Adrenal gland (tissue), 12 donors: ENCODE results near the gene ZBTB18. TPM values are rescaled to one million over a fixed set of nuclear protein-coding genes. Genes with fewer than 3 reads are reported as not detected.

Experiments
- DNase-seq, 7 donors: peaks; one replicate each; pipeline ENCODE4 v3.0.0-alpha.2; 2019 to 2020
- H3K27ac ChIP-seq, 5 donors: fragments of 200-600 bp; sonication (generic) in 4 of 5; 1 replicate in 3 of 5; 2 replicates in 2 of 5; pipeline versions ENCODE4 v1.5.1 to v1.8.0; 2016 to 2020; ENCODE audit warnings: mild to moderate bottlenecking in 1 of 5
- H3K27me3 ChIP-seq: fragments of 200-600 bp; 2 replicates; pipeline ENCODE4 v1.8.0; 2021
- H3K36me3 ChIP-seq, 2 donors: fragments of 200-600 bp; replicated peaks in 1 of 2; 1 replicate in 1 of 2; 2 replicates in 1 of 2; pipeline versions ENCODE4 v1.5.1 to v1.8.0; 2018 to 2022
- H3K4me1 ChIP-seq, 2 donors: fragments of 200-600 bp; replicated peaks in 1 of 2; 1 replicate in 1 of 2; 2 replicates in 1 of 2; pipeline versions ENCODE4 v1.5.1 to v1.8.0; 2018 to 2021
- H3K4me3 ChIP-seq, 4 donors: fragments of 200-600 bp; sonication (generic) in 3 of 4; one replicate each; pipeline ENCODE4 v1.5.1; 2016 to 2018
- H3K9me3 ChIP-seq, 3 donors: fragments of 200-600 bp; sonication (generic) in 1 of 3; replicated peaks in 1 of 3; 1 replicate in 2 of 3; 2 replicates in 1 of 3; pipeline versions ENCODE4 v1.5.1 to v1.8.0; 2016 to 2021
- POLR2A ChIP-seq, 2 donors: fragments of 450-650 bp; IDR thresholded peaks; one replicate each; pipeline ENCODE4 v1.6.1; 2017; ENCODE audit warnings: antibody characterized with exemption in 2 of 2, mild to moderate bottlenecking in 2 of 2, moderate library complexity in 1 of 2
- WGBS, 4 donors: extraction: QIAGEN DNeasy Blood & Tissue Kit in 2 of 4; methylation state at CpG; one replicate each; pipeline versions ENCODE4 v1.1.5 to v1.1.7; 2013 to 2017; 5-methylcytosine and 5-hydroxymethylcytosine counted together
- intact Hi-C, 2 donors: fragments of 100-400 bp; cut with DNase I; formaldehyde crosslinking; loops; one replicate each; pipeline versions ENCODE4 v1.14.1 to v1.15.0; 2022 to 2023
- polyA plus RNA-seq, 3 donors: library from polyadenylated mRNA; stranded (reverse); fragments of 200-250 nt in 2 of 3; fragments of 350-450 nt in 1 of 3; fragmentation: Illumina TruSeq in 1 of 3; extraction: RNeasy Lipid Tissue Mini Kit (QIAGEN cat#74804) in 1 of 3; gene quantifications; one replicate each; pipeline ENCODE4 v1.2.3, GENCODE V29; 2013 to 2014
- total RNA-seq, 9 donors: library from RNA; depleted of rRNA in 4 of 9; stranded (reverse); fragments of >200 nt in 4 of 9; fragments of 120-200 nt in 1 of 9; fragmentation: NEBNext Ultra II Directional in 1 of 9; extraction: Animal tissue kit (Norgen Biotek cat#: 25700) in 1 of 9; gene quantifications; one replicate each; pipeline versions ENCODE4 v1.1.0 to v1.2.4, GENCODE V29; 2013 to 2023
- TF ChIP-seq, protein P1 (sequence below), 6 experiments: fragments of 450-650 bp in 4 of 6; fragments of 200-600 bp in 2 of 6; sonication (generic) in 1 of 6; IDR thresholded peaks; 1 replicate in 5 of 6; 2 replicates in 1 of 6; pipeline versions ENCODE4 v1.5.1 to v1.8.0; 2016 to 2021; ENCODE audit warnings: antibody characterized with exemption in 6 of 6, mild to moderate bottlenecking in 2 of 6, moderate library complexity in 1 of 6
- donor health status: healthy with polysubstance abuse.
- donor health status: Bipolar disorder and iron deficiency.
- donor health status: DM: yes; HTN: yes; CAD: no.
- donor health status: DM: no; HTN: no; CAD: no.
- donor health status: DM: no; HTN: no; CAD: no.
- donor health status: DM: yes; HTN: yes; CAD: no.

Gene ZBTB18
- total and polyA plus RNA-seq, 12 donors: 4.8 to 15.1 (median 8.4) TPM

DNA sequence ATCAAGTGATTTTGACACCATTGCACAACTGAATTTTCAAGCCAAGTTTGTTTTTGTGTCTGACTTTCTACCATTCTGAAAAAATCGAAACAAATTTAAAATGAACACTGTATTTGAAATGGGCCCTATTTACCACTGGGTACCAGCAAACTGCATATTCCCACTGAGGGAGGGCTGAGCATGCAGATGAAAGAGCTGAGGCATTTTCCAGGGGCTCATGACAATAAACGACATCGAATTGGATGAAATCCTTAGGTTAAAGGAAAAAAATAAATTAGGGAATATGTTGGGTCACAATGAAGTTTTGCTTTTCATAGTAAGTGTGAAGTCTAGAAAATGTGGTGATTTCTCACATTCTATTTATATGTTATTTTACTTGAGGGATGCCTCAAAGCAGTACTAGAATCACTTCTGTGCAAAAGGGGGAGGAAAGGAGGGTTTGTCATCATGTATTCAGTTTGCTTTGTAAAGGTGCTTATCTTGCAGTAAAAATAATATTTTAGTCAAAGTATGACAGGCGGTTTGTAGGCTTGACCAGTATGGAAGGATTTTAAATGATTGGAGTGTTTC is 11.2 kb downstream of the ZBTB18 start:
- Histone ChIP-seq H3K4me1 (no peaks in the 10 kb centered on the region), H3K4me3 (no peak overlapping the region), H3K9me3 (no peaks in the 10 kb centered on the region), H3K27ac (no peak overlapping the region), H3K27me3 (no peaks in the 10 kb centered on the region), H3K36me3 (no peaks in the 10 kb centered on the region)
- TF ChIP-seq, protein P1, sequence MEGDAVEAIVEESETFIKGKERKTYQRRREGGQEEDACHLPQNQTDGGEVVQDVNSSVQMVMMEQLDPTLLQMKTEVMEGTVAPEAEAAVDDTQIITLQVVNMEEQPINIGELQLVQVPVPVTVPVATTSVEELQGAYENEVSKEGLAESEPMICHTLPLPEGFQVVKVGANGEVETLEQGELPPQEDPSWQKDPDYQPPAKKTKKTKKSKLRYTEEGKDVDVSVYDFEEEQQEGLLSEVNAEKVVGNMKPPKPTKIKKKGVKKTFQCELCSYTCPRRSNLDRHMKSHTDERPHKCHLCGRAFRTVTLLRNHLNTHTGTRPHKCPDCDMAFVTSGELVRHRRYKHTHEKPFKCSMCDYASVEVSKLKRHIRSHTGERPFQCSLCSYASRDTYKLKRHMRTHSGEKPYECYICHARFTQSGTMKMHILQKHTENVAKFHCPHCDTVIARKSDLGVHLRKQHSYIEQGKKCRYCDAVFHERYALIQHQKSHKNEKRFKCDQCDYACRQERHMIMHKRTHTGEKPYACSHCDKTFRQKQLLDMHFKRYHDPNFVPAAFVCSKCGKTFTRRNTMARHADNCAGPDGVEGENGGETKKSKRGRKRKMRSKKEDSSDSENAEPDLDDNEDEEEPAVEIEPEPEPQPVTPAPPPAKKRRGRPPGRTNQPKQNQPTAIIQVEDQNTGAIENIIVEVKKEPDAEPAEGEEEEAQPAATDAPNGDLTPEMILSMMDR (IDR thresholded peaks at IDR 0.05): no peak
- no peak for TF ChIP-seq POLR2A (IDR thresholded peaks at IDR 0.05)
- WGBS, 4 donors: 84 to 91% (median 88%) methylated on average over 4 of the region's 4 CpGs
- intact Hi-C loops: no loop called here
- no peak for DNase-seq

DNA sequence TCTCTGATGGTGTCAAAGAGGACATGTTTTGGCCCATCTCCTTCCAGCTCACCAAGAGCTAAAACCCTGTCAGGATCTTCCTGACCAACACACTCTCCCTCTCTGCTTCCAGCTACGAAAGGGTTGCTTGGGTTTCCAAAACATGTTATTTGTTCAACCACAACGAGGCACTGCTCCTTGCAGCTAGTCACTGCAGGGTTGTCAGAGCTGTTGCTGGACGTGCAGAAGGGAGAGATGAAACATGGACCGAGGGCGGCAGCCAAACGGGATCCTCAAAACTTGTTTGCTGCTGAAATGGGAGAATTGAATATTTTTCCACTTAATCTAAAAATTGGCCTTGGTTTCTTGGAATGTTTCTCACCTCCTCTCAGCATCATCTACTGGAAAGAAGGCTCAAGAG is 12.4 kb downstream of the ZBTB18 start:
- H3K9me3 ChIP-seq: no peaks in the 10 kb centered on the region
- no peaks in the 10 kb centered on the region for H3K27me3 ChIP-seq
- no peaks in the 10 kb centered on the region for H3K4me1 ChIP-seq
- 70 to 82% (median 77%) methylated on average over 6 of the region's 6 CpGs for WGBS, 4 donors
- no peak overlapping the region for H3K4me3 ChIP-seq
- TF ChIP-seq, protein P1 (IDR thresholded peaks at IDR 0.05): no peak
- no peak for TF ChIP-seq POLR2A (IDR thresholded peaks at IDR 0.05)
- intact Hi-C loops: no loop called here
- DNase-seq: no peak
- no peaks in the 10 kb centered on the region for H3K36me3 ChIP-seq
- H3K27ac ChIP-seq: no peak overlapping the region

DNA sequence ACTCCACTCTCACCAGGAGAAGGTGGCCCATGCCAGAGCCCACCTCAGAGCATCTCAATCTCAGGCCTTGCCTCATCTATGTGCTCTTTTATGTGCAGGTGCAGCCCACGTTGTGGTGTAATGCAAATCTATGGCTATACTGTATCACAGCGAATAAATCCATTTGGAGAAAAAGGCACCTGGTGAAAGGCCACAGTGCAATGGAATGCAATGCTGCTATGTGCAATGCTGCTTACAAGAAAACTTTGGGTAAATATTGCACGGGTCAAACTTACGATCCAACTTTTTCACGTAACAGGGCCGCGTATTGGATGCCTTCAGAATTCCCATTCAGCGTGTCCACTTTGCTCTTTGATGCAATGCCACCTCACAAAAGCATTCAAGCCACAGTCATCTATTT is 13.5 kb downstream of the ZBTB18 start:
- no peaks in the 10 kb centered on the region for H3K27me3 ChIP-seq
- no peaks in the 10 kb centered on the region for H3K9me3 ChIP-seq
- no peak overlapping the region for H3K4me3 ChIP-seq
- intact Hi-C loops: no loop called here
- WGBS, 4 donors: 90 to 93% (median 92%) methylated on average over 8 of the region's 8 CpGs
- H3K4me1 ChIP-seq: no peaks in the 10 kb centered on the region
- TF ChIP-seq, protein P1 (IDR thresholded peaks at IDR 0.05): no peak
- no peak for TF ChIP-seq POLR2A (IDR thresholded peaks at IDR 0.05)
- no peak overlapping the region for H3K27ac ChIP-seq
- peak in 1 of 7 donors; percentile 31 for DNase-seq
- no peaks in the 10 kb centered on the region for H3K36me3 ChIP-seq

DNA sequence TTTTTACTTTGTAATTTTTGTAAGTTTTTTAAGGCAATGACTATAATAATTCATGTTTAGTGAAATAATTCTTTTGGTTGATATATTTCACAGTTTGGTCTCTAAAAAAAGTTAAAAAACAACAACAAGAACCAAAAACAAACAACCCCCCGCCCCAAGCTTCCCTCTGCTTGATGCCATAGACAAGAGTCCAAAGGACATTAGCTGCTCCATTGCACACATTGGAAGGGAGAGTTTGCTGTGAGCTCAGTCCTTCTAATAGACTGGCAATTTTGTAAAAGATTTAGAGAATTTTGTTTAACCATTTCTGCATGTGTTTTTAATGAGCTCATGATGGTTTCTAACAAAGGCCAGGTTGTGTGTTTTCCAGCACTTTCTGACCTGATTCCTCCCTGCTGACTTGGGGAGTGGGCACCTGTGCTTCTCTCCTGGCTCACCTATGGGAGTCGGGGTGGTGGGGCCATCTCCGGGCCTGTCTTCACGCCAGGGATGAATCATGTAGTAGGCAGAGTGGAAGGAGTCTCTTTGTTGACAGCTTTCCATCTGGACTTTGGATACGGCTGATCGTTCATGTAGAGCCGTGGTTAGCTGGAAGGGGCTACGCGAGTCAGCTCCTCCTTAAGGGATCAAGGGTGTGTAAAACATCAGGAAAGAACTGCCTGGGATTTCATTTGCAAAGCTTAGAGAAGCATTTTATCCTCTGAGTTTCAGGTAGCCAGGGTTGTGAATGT is 14.1 kb downstream of the ZBTB18 start:
- Histone ChIP-seq H3K4me3 (no peak overlapping the region), H3K36me3 (no peaks in the 10 kb centered on the region), H3K9me3 (no peaks in the 10 kb centered on the region), H3K27me3 (no peaks in the 10 kb centered on the region), H3K4me1 (no peaks in the 10 kb centered on the region), H3K27ac (no peak overlapping the region)
- WGBS, 4 donors: 93 to 95% (median 93%) methylated on average over 9 of the region's 9 CpGs
- peak in 1 of 7 donors; percentile 14 for DNase-seq
- TF ChIP-seq POLR2A (IDR thresholded peaks at IDR 0.05): no peak
- TF ChIP-seq, protein P1 (IDR thresholded peaks at IDR 0.05): no peak
- intact Hi-C loops: no loop called here
